Measurements from ENCODE around the gene TMEM50B. TPM values are rescaled to one million over a fixed set of nuclear protein-coding genes. Genes with fewer than 3 reads are reported as not detected.

TMEM50B gene
- total RNA-seq (2022), result 20.7 and 27.8 TPM in 2 replicates
- percentile 68 among the genes with signal in this experiment for Bru-seq, nascent RNA
- BruChase-seq, experiment 1, labeled RNA remaining after a 6-hour chase, result percentile 84 among the genes with signal in this experiment
- BruChase-seq, experiment 2, labeled RNA remaining after a 2-hour chase, result percentile 80 among the genes with signal in this experiment
- long read RNA-seq, transcript TMEM50B-210 (7 exons, 2,375 nt), result major isoform, 38 of 64 reads
- long read RNA-seq, partial matches to known transcripts, result 0 of 64 reads
- long read RNA-seq, other reads (novel, unspliced or antisense), result 21 of 64 reads

- Mint-ChIP-seq H3K27me3 (ENCODE audit: insufficient read depth, unreplicated experiment) (no peaks in the 10 kb centered on the region), H3K9me3 (ENCODE audit: unreplicated experiment) (no peaks in the 10 kb centered on the region), H3K4me3 (ENCODE audit: unreplicated experiment) (peak within 1 kb of the TSS; percentile 87), H3K36me3 (ENCODE audit: insufficient read depth, unreplicated experiment) (peaks cover 6% of the 10 kb centered on the region), H3K27ac (ENCODE audit: low read depth, unreplicated experiment) (peak within 1 kb of the TSS; percentile 74), H3K4me1 (ENCODE audit: insufficient read depth, unreplicated experiment) (peaks cover 5% of the 10 kb centered on the region)
- ChIA-PET CTCF (interaction anchor here (1.3 to 2.2 kb wide), 4 partner anchors 11 to 119 kb away, joined by 3 to 11 read pairs (median 4); partner anchors contain the start of gene DNAJC28), POLR2A (interaction anchor here (0.5 to 5.4 kb wide), 32 partner anchors 9 to 868 kb away, joined by 3 to 92 read pairs (median 5); partner anchors contain the start of genes DNAJC28, GART, IFNAR1 and IFNAR2)
- TF ChIP-seq, protein P1, sequence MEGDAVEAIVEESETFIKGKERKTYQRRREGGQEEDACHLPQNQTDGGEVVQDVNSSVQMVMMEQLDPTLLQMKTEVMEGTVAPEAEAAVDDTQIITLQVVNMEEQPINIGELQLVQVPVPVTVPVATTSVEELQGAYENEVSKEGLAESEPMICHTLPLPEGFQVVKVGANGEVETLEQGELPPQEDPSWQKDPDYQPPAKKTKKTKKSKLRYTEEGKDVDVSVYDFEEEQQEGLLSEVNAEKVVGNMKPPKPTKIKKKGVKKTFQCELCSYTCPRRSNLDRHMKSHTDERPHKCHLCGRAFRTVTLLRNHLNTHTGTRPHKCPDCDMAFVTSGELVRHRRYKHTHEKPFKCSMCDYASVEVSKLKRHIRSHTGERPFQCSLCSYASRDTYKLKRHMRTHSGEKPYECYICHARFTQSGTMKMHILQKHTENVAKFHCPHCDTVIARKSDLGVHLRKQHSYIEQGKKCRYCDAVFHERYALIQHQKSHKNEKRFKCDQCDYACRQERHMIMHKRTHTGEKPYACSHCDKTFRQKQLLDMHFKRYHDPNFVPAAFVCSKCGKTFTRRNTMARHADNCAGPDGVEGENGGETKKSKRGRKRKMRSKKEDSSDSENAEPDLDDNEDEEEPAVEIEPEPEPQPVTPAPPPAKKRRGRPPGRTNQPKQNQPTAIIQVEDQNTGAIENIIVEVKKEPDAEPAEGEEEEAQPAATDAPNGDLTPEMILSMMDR (IDR thresholded peaks at IDR 0.05; ENCODE audit: unreplicated experiment), result peak; percentile 30
- DNase-seq (ENCODE audit: unreplicated experiment), result peak; percentile 95
- no TSS peak for BruUV-seq (replicated peaks)
- intact Hi-C loops (cut with micrococcal nuclease), result no loop called here
Observed at GRCh38 chr21:33479679-33480480, at the start of gene TMEM50B. Gene TMEM50B, minus strand, starts transcription at chr21:33479974. Its CDS starts 11,089 bp downstream, at chr21:33468885.

GRCh38 chr21:33522953-33523349 lies 43.2 kb upstream of the TMEM50B start:
- BruUV-seq (replicated peaks), result no TSS peak
- H3K36me3 Mint-ChIP-seq (ENCODE audit: insufficient read depth, unreplicated experiment), result peaks cover 98% of the 10 kb centered on the region
- intact Hi-C loops (cut with micrococcal nuclease), result no loop called here
- H3K4me1 Mint-ChIP-seq (ENCODE audit: insufficient read depth, unreplicated experiment), result no peaks in the 10 kb centered on the region
- TF ChIP-seq, protein P1 (IDR thresholded peaks at IDR 0.05; ENCODE audit: unreplicated experiment), result no peak
- DNase-seq (ENCODE audit: unreplicated experiment), result no peak
- no peaks in the 10 kb centered on the region for H3K27me3 Mint-ChIP-seq (ENCODE audit: insufficient read depth, unreplicated experiment)
- H3K27ac Mint-ChIP-seq (ENCODE audit: low read depth, unreplicated experiment), result no peak overlapping the region
- no peaks in the 10 kb centered on the region for H3K9me3 Mint-ChIP-seq (ENCODE audit: unreplicated experiment)
- ChIA-PET CTCF (interaction anchor here (0.7 kb wide), 1 partner anchor 12 kb away, joined by 3 read pairs; no protein-coding TSS in a partner anchor), POLR2A (interaction anchor here (0.7 to 1.9 kb wide), 4 partner anchors 19 to 446 kb away, joined by 3 to 4 read pairs (median 4); partner anchors contain the start of genes DONSON and GART)
- no peak overlapping the region for H3K4me3 Mint-ChIP-seq (ENCODE audit: unreplicated experiment)

GRCh38 chr21:33522297-33522952 lies 42.7 kb upstream of the TMEM50B start:
- intact Hi-C loops (cut with micrococcal nuclease), result no loop called here
- DNase-seq (ENCODE audit: unreplicated experiment), result no peak
- CTCF ChIA-PET, result no interaction called here
- H3K9me3 Mint-ChIP-seq (ENCODE audit: unreplicated experiment), result no peaks in the 10 kb centered on the region
- no peaks in the 10 kb centered on the region for H3K4me1 Mint-ChIP-seq (ENCODE audit: insufficient read depth, unreplicated experiment)
- BruUV-seq (replicated peaks), result no TSS peak
- H3K27ac Mint-ChIP-seq (ENCODE audit: low read depth, unreplicated experiment), result no peak overlapping the region
- no peak overlapping the region for H3K4me3 Mint-ChIP-seq (ENCODE audit: unreplicated experiment)
- TF ChIP-seq, protein P1 (IDR thresholded peaks at IDR 0.05; ENCODE audit: unreplicated experiment), result no peak
- H3K27me3 Mint-ChIP-seq (ENCODE audit: insufficient read depth, unreplicated experiment), result no peaks in the 10 kb centered on the region
- POLR2A ChIA-PET, result interaction anchor here (0.7 to 1.0 kb wide), 2 partner anchors 22 to 447 kb away, joined by 3 to 4 read pairs; no protein-coding TSS in a partner anchor
- H3K36me3 Mint-ChIP-seq (ENCODE audit: insufficient read depth, unreplicated experiment), result peaks cover 98% of the 10 kb centered on the region
